Urothelium cell line (cell line): ENCODE results near the gene DCUN1D2.
"Not testable (repeated sequence)": the region's sequence is repeated elsewhere in the genome, so short reads cannot be mapped to it uniquely, and the experiment has no call there.

Source experiments
- DNase-seq: peaks from one replicate; pipeline ENCODE4 v3.0.0; 2011; ENCODE audit warnings: low spot score, mixed read lengths
- FAIRE-seq: peaks from 2 replicates; lab custom pipeline; 2011; peaks lifted over from hg19 to GRCh38; lab: Jason Lieb, UNC

The DCUN1D2 gene

DNA sequence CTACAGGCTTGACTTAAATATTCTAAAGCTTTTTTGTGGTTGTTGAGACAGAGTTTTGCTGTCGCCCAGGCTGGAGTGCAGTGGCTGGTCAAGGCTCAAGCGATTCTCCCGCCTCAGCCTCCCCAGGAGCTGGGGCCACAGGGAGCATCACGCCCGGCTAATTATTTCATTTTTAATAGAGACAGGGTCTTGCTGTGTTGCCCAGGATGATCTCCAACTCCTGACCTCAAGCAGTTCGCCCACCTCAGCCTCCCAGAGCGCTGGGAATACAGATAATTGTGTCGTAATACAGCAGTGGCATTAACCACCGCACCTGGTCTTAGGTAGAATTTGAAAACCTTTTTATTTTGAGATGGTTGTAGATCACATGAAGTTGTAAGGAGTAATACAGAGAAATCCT lies 1.5 kb upstream of the DCUN1D2 start:
- DNase-seq (no peak), FAIRE-seq (no peak)

DNA sequence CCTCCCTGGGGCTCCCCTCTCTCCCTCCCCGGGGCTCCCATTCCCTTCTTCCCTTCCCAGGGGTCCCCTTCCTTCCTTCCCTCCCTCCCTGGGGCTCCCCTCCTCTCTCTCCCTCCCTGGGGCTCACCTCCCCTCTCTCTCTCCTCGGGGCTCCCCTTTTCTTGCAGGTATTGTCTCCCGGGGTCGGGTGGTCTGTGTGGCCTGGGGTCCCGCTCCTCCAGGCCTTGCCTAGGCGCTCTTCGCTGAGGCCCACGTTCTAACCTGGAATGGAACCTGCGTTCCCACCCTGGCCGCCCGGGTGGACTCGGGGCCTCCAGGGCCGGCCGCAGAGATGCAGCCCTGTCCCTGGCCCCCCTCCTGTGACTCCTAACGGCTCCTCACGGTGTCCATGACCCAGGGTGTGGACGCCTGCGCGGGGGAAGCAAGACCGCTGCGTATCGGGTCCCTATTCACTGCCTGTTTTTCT lies 940 bp upstream of the DCUN1D2 start:
- FAIRE-seq: no peak
- DNase-seq: peak; percentile 60

DNA sequence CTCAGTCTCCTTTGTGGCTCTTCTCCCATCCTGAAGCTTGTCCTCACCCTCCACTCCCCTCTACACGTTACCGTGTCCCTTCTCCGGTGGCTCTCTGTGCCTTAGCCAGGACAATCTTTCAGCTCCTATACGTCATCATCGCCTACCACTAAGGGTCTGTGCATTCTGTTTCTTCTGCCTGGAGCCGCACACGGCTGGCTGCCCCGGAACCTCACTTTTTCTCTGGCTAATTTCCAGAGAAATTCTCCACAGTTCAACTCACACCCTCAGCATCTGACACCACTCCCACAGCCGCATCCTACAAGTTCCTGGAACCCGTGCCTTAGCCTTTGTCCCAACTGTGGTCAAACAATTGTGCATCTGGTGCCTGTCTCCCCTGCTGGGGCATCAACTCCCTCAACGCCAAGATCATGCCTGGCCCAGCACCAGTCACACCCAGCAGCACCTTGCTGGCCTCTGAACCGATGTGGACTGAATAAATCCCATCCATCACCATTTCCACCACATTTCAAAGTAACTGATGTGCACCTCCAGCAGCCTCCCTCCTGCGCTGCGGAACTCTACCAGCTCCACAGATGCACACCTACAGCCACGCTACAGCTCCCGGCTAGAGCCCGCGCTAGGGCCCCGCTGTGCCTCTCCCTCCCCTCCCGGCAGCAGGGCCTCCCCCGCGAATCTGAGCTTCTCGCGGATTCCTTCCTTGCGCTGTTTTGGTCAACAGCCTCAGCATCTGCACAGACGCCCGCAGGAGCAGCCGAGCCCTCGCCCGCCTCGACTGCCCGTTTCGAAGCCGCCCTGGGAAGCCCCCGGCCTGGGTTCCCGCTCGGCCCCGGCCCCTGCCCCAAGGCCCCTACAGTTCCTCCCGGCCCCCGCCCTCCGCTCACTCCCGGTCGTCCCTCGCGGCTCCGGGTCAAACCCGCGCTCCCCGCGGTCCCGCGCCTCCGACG lies 689 bp downstream of the DCUN1D2 start:
- peak; percentile 87 for FAIRE-seq
- DNase-seq: peak; percentile 58

DNA sequence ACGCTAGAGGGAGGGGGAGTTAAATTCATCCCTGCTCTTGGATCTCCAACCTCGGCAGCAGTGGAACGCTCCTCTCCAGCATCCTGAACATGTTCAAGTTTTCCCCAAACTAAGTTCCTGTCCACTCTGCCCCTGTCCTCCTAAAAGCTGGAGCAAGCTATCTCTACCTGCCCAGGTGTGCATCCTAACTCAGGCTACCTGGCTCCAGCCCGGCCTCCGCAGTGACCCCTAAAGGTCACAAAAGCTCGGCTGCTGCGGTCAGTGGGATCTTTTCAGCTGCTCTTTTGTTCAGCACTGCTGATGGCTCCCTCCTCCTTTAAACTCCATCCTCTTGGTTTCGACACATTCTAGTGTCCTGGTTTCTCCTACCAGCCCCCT lies 1.4 kb downstream of the DCUN1D2 start:
- FAIRE-seq (no peak), DNase-seq (no peak)

DNA sequence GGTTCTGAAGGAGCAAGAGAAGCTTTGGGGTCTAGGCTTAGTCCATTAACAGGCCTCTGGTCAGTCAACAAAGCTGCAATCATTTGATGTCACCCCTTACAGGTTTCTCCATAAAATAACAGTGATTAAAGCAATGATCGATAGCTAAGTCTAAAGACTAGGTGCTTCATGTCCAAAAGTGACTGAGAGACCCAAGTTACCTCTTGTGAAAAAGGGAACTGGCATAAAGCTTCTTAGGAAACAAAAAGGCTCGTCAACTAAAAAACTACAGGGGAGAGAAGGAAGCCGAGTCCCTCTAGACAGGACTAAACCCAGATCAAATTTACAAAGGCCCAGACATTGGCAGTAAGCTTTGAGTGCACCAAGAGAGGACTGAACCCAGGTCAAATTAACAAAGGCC lies 2.2 kb downstream of the DCUN1D2 start:
- FAIRE-seq: no peak
- DNase-seq: no peak

DNA sequence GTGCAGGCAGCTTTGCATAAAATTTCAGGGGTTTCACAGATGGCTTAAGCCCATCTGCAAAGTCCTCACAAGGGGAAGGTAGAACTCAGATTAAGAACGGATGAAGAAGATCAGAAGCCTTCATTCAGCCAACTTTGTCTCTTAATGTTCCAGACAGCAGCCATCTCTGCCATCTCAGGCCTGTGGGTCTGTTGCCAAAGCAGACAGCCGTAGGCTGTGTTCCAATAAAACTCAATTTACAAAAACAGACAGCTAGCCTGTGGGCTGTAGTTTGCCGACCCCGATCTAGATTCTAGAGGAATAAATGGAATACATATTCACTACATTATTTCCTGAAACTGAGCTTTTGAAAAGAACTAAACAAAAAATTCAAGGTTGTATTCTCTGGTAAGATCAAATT lies 3.8 kb downstream of the DCUN1D2 start:
- FAIRE-seq (no peak), DNase-seq (no peak)

DNA sequence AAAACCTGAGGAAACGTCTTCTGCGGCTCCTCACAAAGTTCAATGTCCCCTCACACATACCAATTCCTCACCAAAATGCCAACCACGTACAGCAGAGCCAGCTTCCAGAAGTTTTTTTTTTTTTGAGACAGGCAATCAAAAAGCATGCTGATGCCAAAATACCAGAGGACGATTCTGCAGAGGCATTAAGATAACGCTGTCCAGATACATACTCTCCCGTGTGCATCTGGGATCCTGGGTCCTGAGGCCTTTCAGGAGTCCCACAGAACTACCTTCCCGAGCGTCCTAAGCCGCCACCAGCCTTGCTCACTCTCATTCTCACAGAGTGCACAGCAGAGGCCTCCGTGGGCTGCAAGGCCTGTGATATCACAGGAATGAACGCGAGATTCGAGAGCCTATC lies 5.0 kb downstream of the DCUN1D2 start:
- DNase-seq (no peak), FAIRE-seq (no peak)

DNA sequence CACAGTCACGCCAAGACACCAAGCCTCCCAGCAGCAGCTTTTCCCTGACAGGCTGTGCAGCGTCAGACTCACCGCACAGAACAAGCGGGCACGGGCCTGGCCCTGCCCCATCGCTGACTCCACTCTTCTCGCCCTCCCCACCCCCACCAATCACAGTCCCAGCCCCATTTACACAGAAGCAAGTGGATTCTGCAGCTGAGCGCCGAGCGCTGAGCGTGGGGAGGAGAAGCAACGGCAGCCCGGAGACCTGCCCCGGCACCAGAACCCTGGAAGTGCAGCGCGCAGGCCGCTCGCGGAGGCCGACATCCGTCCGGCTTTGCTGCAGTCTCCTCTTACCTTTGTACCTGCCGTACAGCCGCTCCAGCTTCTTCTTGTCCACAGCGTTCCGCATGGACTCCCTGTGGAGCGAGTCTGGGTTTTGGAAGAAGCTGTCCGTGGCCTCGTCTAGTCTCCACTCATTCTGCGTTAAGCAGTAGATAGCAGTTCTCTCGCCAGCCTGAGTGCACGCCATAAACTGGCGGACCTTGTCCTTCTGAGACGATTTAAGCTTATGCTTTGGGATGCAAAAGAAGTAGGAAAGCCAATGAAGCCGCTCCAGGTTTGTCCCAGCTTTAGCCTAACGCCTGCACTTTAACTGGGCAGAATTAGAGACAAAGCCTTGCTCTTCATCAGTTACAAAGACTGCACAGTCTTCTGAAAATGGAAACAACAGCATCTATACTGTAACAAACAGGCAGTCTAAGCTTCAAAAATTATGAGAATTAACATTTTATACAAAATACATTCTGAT lies 6.8 kb downstream of the DCUN1D2 start:
- FAIRE-seq: no peak
- DNase-seq: no peak

DNA sequence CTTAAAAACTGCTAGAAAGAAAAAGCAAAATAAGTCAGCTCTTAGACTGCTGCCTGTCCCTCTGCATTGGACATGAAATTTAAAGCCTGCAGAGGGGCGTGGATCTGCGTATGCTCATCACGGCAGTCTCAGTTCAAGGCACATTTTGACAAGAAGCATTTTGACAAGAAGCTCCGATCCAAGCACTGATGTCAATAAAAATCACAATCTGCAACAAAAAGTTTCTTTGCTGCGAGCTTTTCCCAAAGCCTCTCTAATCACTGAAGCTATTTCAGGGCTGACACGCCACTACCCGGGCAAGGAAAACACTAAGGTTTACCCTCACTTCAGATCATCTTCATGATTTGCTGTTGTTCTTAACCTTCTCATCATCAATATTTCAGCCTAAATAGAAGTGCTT lies 7.4 kb downstream of the DCUN1D2 start:
- no peak for FAIRE-seq
- no peak for DNase-seq

DNA sequence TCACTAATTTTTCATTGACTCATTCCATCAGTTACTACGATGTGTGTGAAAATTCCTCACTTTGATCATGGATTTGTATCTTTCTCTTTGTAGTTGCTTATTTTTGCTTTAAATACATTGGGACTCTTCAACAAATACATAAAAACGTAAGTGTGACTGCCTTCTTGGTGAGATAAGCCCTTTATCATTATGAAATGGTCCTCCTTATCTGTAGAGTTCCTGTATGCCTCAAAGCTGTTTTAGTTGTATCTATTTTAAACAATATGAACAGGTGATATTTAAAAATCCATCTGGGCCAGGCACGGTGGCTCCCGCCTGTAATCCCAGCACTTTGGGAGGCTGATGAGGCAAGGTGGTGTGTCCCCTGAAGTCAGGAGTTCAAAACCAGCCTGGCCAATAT lies 11.3 kb downstream of the DCUN1D2 start:
- no peak for DNase-seq
- FAIRE-seq: no peak

DNA sequence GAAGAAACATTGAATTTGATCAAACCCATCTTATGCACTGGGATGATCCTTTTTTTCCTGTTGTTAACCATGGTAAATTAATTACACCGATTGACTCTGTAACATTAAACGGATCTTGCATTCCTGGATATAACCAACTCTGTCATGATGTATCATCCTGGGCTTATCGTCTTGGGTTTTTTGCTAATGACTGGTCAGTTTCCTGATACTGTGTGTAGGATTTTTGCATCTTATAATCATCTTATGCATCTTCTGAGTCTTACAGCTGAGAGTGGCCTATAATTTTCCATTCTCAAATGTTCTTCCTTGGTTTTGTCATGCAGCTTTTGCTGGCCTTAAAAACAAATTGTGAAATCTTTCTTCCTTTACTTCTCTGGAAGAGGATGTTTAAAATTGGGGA lies 12.8 kb downstream of the DCUN1D2 start:
- no peak for DNase-seq
- FAIRE-seq: no peak

DNA sequence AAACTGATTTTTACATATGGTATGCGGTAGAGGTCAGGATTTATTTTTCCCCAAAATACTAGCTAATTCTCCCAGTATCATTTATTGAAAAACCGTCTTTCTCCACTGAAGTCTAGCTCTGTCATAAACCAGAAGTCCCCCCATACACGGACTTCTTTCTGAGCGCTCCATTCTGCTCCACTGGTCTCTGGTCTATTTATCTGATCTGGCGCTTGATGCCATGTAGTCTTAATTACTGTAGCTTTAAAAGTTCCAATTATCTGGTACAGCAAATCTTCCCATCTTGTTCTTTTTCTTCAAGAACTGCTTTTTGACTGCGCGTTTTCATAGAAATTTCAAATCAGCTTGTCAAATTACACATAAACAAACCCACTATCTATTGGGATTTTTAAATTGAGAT lies 13.7 kb downstream of the DCUN1D2 start:
- DNase-seq: no peak

DNA sequence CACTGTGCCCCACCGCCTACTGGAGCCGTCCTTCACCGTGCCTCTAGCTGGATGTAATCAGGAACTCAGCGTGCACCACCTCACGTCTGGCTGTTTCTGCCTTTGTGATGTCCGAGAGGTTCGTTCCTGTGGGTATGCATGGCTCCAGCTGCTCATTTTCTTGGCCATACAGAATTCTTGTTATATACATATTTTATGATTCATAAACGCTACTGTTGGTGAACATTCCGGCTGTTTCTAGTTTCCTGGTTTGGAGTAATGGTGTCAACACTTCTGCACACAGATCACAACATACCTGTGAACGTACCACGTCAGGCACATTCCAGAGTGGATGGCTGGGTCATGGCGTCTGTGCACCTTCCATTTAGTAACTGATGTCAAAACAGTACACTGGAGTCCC lies 14.6 kb downstream of the DCUN1D2 start:
- DNase-seq: no peak
- FAIRE-seq: no peak

More for the DNA sequence above, 13.7 kb downstream of the DCUN1D2 start:
- FAIRE-seq: no peak

DNA sequence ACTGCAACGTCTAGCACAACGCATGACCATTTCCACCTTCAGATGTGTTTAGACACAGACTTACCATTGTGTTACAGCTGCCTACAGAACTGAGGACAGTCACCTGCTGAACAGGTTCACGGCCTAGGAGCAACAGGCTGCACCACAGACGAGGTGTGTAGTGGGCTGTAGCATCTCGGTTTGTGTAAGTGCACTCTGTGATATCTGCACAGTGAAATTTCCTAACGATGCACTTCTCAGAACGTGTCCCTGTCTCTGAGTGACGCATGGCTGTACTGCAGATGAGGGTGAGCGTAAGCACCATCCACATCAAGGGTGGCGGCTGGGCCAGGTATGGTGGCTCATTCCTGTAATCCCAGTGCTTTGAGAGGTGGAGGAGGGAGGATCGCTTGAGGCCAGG lies 15.2 kb downstream of the DCUN1D2 start:
- peak; percentile 30 for FAIRE-seq
- no peak for DNase-seq

DNA sequence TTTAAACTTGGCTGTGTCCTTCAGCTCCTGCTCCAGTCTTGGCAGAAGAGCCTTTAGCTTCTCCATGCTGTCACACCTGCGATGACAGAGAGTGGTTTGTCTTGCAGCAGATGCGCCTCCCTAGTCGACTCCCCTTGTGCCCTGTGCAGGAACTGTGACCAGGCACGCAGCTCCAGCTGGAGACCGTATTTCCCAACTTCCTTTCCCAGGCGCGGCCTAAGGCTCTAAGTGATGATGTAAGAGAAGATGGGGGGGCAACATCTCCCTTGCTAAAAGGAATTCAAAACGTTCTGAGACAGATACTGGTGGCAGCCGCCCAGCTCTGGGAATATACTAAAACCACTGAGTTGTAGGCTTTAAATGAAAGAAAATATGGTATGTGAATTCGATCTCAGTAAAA lies 16.3 kb downstream of the DCUN1D2 start:
- FAIRE-seq (no peak), DNase-seq (no peak)

DNA sequence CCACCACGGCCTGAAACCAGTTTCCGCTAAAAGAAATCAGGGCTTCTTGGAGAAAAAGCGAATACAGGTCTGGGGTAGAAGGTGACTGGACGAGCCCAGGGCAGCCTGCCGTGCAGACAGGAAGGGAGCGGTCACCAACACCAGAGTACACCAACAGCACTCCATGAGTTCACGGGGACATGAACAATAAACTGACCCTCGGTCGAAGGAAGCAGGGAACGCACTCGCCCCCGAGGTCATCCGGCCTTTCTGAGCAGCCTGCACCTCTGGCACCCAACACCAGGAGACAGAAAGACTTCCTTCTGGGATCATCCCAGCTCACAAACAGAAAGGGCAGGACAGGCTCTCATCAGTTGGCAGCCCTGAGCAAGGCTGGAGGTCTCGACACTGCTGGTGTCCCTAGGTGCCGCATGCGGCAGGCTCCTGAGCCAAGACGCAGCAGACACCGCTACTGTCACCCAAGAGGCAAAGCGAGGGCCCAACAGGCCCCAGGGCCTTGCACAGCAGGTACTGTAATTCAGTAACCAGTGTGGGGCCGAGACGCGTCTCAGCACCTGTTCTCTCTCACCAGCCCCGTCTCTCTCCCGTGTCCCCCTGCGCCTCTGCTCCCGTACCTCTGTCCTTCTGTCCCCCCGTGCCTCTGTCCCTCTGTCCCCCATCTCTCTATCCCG lies 18.0 kb downstream of the DCUN1D2 start:
- DNase-seq (no peak), FAIRE-seq (peak; percentile 52)

DNA sequence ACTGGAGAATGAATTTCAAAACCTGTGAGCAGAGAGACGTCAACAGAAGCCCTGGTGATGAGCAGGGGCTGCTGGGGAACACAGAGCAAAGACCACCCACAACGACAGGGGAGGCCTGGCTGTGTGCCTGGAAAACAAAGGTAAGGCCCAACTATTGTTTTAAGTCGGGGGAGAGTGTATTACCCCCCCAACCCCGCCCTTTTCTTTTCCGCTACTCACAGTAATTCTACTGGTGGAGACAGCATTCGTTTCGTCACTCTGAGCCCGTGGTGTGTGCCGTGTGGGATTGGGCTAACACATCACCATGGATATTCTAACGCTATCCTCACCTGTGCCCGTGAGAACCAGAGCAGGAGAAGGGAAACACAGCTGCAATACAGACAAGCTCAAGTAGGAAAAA lies 18.7 kb downstream of the DCUN1D2 start:
- no peak for FAIRE-seq
- DNase-seq: no peak

DNA sequence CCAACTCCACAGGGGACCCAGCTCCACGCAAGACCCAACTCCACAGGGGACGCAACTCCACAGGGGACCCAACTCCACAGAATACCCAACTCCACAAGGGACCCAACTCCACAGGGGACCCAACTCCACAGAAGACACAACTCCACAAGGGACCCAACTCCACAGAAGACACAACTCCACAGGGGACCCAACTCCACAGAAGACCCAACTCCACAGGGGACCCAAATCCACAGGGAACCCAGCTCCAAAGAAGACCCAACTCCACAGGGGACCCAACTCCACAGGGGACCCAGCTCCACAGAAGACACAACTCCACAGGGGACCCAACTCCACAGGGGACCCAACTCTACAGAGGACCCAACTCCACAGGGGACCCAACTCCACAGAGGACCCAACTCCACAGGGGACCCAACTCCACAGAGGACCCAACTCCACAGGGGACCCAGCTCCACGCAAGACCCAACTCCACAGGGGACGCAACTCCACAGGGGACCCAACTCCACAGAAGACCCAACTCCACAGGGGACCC lies 19.8 kb downstream of the DCUN1D2 start:
- FAIRE-seq: peak; percentile 23
- DNase-seq: not testable (repeated sequence)

DNA sequence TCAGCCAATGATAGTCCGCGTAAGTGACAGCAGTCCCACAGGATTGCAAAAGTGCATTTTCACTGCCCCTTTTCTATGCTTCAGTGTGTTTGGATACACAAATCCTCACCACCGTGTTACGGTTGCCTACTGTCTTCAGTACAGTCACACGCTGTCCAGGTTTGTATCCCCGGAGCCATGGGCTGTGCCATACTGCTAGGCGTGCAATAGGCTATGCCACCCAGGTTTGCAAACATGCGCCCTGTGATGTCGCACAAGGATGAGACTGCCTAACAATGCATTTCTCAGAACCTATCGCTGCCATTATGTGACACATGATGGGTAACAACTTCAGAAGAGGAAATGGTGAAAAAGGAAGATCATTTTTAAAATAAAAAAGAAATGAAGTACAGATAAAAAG lies 20.4 kb downstream of the DCUN1D2 start:
- no peak for DNase-seq
- FAIRE-seq: peak; percentile 77

DNA sequence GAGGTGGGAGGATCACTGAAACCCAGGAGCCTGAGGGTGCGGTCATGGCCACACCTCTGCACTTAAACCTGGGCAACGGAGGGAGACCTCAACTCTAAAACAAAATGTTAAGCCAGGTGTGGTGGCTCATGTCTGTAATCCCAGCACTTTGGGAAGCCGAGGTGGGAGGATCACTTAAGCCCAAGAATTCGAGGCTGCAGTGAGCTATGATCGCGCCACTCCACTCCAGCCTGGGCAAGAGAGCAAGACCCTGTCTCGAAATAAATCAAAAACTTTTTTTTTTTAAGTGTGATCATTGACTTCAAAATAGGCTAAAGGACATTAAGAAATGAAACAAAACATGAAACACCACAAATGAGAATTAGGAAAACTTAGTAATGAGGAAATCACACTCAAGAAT lies 20.9 kb downstream of the DCUN1D2 start:
- FAIRE-seq: no peak

More for the DNA sequence above, 20.9 kb downstream of the DCUN1D2 start:
- no peak for DNase-seq
